K562 (cell line): ENCODE data around the gene ARFGAP3. TPM values are rescaled to one million over a fixed set of nuclear protein-coding genes. Genes with fewer than 3 reads are reported as not detected.
A peak's percentile ranks its signal among the peaks of the same experiment; 100 is the strongest.

Source experiments
- EHMT2 ChIP-seq: fragments of 450-650 bp; IDR thresholded peaks from 2 replicates; pipeline ENCODE4 v1.6.1; 2018; ENCODE audit warnings: antibody characterized with exemption
- FOXJ3 ChIP-seq: sonication (generic); formaldehyde crosslinking; IDR thresholded peaks from 2 replicates; pipeline ENCODE4 v1.4.0; 2020; ENCODE audit warnings: mild to moderate bottlenecking, missing genetic modification reagents
- NFRKB ChIP-seq: fragments of 450-650 bp; IDR thresholded peaks from 2 replicates; pipeline ENCODE4 v1.6.1; 2016; ENCODE audit warnings: low read depth
- ZNF316 ChIP-seq: fragments of 450-650 bp; IDR thresholded peaks from 2 replicates; pipeline ENCODE4 v1.6.1; 2016
- polyA plus RNA-seq, 8 experiments: library from polyadenylated mRNA; depleted of rRNA in 4 of 8; stranded (reverse) in 5 of 8; unstranded in 3 of 8; fragments of >200 nt; fragmentation: Nextera tagmentation in 2 of 8; fragmentation: Illumina TruSeq in 1 of 8; extraction: Ambion mirVana in 2 of 8; extraction: Trizol in 1 of 8; gene quantifications; 2 replicates each; pipeline versions ENCODE4 v1.2.1 to v1.2.3, GENCODE V29; 2011 to 2014; ENCODE audit warnings: inconsistent platforms in 1 of 8, missing spikeins in 1 of 8
- total RNA-seq, 7 experiments: library from RNA; depleted of rRNA in 6 of 7; stranded (reverse); fragments of >200 nt in 6 of 7; fragmentation: Illumina TruSeq in 2 of 7; extraction: Trizol in 2 of 7; gene quantifications; 2 replicates each; pipeline versions ENCODE4 v1.2.1 to v1.2.3, GENCODE V29; 2011 to 2021; ENCODE audit warnings: low replicate concordance in 1 of 7
- TF ChIP-seq, protein P1 (sequence below), 2 experiments: IDR thresholded peaks in 1 of 2; conservative IDR thresholded peaks in 1 of 2; 2 replicates each; pipeline ENCODE4 v1.6.1; 2016; ENCODE audit warnings: low read depth in 2 of 2, mild to moderate bottlenecking in 1 of 2, missing compliant biosample characterization in 1 of 2, missing genetic modification characterization in 1 of 2, moderate library complexity in 1 of 2
- TF ChIP-seq, protein P2 (sequence below): fragments of 450-650 bp; formaldehyde crosslinking; IDR thresholded peaks from 2 replicates; pipeline ENCODE4 v1.4.0; 2022; ENCODE audit warnings: missing genetic modification characterization
- TF ChIP-seq, protein P3 (sequence below), 3 experiments: IDR thresholded peaks in 2 of 3; conservative IDR thresholded peaks in 1 of 3; 2 replicates each; pipeline ENCODE4 v1.5.1; 2011 to 2012; ENCODE audit warnings: low read length in 3 of 3, mild to moderate bottlenecking in 3 of 3, control low read depth in 2 of 3, improper control_type of control experiment in 1 of 3, inconsistent platforms in 1 of 3, low read depth in 1 of 3, mixed read lengths in 1 of 3, moderate library complexity in 1 of 3; ENCODE audit not compliant: insufficient read depth in 2 of 3
- TF ChIP-seq, protein P4 (sequence below): fragments of 250-450 bp; sonication (Bioruptor Pico); IDR thresholded peaks from 2 replicates; pipeline ENCODE4 v1.4.0; 2020
- TF ChIP-seq, protein P5 (sequence below): fragments of 250-450 bp; sonication (Bioruptor Pico); IDR thresholded peaks from 2 replicates; pipeline ENCODE4 v1.6.1; 2021; ENCODE audit warnings: mild to moderate bottlenecking
- TF ChIP-seq, protein P6 (sequence below), 3 experiments: fragments of 200-800 bp in 1 of 3; fragments of 250-450 bp in 1 of 3; fragments of 450-650 bp in 1 of 3; sonication (Bioruptor Pico) in 1 of 3; sonication (Bioruptor generic) in 1 of 3; formaldehyde crosslinking in 1 of 3; IDR thresholded peaks; 2 replicates each; pipeline versions ENCODE4 v1.6.1 to v1.8.0; 2016 to 2022; ENCODE audit warnings: mild to moderate bottlenecking in 2 of 3, missing genetic modification characterization in 2 of 3, missing compliant biosample characterization in 1 of 3, moderate library complexity in 1 of 3
- TF ChIP-seq, protein P7 (sequence below): fragments of 450-650 bp; formaldehyde crosslinking; IDR thresholded peaks from 2 replicates; pipeline ENCODE4 v1.4.0; 2020; ENCODE audit warnings: mild to moderate bottlenecking, moderate library complexity
- TF ChIP-seq, protein P8 (sequence below): sonication (generic); formaldehyde crosslinking; IDR thresholded peaks from 2 replicates; pipeline ENCODE4 v1.8.1; 2022; ENCODE audit warnings: missing genetic modification reagents

The ARFGAP3 gene
- total and polyA plus RNA-seq, 9 of the 15 experiments (the other 6 are each of a cell fraction or from before 2014, with no cell fraction given), result 14.2 to 31.9 (median 22.7) TPM

DNA sequence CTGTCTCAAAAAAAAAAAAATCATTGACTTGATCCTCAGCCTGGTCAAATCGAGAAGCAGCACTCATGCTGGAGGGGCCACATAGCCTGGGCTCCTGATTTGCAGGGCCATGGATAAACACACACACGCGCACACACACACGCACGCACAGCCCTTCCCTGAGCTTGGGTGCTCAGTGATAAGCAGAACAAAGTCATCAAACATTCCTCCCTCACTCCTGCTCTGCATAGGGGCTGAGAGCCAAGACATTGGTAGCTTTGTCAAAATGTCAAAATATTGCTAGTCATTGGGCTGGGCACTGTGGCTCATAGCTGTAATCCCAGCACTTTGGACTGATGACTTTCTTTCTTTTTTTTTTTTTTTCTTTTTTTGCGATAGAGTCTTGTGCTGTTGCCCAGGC lies 102.4 kb downstream of the ARFGAP3 start (continued):
- TF ChIP-seq, protein P1, sequence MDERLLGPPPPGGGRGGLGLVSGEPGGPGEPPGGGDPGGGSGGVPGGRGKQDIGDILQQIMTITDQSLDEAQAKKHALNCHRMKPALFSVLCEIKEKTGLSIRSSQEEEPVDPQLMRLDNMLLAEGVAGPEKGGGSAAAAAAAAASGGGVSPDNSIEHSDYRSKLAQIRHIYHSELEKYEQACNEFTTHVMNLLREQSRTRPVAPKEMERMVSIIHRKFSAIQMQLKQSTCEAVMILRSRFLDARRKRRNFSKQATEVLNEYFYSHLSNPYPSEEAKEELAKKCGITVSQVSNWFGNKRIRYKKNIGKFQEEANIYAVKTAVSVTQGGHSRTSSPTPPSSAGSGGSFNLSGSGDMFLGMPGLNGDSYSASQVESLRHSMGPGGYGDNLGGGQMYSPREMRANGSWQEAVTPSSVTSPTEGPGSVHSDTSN (CRISPR knock-in tag; IDR thresholded peaks at IDR 0.05; ENCODE audit: low read depth), result no peak
- TF ChIP-seq, protein P1 (tag; conservative IDR thresholded peaks at IDR 0.05; ENCODE audit: low read depth), result peak; percentile 92
- TF ChIP-seq, protein P2, sequence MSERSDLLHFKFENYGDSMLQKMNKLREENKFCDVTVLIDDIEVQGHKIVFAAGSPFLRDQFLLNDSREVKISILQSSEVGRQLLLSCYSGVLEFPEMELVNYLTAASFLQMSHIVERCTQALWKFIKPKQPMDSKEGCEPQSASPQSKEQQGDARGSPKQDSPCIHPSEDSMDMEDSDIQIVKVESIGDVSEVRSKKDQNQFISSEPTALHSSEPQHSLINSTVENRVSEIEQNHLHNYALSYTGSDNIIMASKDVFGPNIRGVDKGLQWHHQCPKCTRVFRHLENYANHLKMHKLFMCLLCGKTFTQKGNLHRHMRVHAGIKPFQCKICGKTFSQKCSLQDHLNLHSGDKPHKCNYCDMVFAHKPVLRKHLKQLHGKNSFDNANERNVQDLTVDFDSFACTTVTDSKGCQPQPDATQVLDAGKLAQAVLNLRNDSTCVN (CRISPR knock-in tag), result no peak
- TF ChIP-seq, protein P3, sequence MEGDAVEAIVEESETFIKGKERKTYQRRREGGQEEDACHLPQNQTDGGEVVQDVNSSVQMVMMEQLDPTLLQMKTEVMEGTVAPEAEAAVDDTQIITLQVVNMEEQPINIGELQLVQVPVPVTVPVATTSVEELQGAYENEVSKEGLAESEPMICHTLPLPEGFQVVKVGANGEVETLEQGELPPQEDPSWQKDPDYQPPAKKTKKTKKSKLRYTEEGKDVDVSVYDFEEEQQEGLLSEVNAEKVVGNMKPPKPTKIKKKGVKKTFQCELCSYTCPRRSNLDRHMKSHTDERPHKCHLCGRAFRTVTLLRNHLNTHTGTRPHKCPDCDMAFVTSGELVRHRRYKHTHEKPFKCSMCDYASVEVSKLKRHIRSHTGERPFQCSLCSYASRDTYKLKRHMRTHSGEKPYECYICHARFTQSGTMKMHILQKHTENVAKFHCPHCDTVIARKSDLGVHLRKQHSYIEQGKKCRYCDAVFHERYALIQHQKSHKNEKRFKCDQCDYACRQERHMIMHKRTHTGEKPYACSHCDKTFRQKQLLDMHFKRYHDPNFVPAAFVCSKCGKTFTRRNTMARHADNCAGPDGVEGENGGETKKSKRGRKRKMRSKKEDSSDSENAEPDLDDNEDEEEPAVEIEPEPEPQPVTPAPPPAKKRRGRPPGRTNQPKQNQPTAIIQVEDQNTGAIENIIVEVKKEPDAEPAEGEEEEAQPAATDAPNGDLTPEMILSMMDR (IDR thresholded peaks at IDR 0.05 in 2 of 3, conservative IDR thresholded peaks at IDR 0.05 in 1 of 3; ENCODE audit: insufficient read depth in 2 of 3, low read depth in 1 of 3, low read length in 3 of 3), result no peak
- TF ChIP-seq FOXJ3 (CRISPR knock-in tag), result no peak
- TF ChIP-seq, protein P4, sequence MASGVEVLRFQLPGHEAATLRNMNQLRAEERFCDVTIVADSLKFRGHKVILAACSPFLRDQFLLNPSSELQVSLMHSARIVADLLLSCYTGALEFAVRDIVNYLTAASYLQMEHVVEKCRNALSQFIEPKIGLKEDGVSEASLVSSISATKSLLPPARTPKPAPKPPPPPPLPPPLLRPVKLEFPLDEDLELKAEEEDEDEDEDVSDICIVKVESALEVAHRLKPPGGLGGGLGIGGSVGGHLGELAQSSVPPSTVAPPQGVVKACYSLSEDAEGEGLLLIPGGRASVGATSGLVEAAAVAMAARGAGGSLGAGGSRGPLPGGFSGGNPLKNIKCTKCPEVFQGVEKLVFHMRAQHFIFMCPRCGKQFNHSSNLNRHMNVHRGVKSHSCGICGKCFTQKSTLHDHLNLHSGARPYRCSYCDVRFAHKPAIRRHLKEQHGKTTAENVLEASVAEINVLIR (CRISPR knock-in tag), result no peak
- TF ChIP-seq EHMT2, result no peak
- TF ChIP-seq, protein P5, sequence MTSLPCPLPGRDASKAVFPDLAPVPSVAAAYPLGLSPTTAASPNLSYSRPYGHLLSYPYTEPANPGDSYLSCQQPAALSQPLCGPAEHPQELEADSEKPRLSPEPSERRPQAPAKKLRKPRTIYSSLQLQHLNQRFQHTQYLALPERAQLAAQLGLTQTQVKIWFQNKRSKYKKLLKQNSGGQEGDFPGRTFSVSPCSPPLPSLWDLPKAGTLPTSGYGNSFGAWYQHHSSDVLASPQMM (CRISPR knock-in tag), result no peak
- TF ChIP-seq, protein P6, sequence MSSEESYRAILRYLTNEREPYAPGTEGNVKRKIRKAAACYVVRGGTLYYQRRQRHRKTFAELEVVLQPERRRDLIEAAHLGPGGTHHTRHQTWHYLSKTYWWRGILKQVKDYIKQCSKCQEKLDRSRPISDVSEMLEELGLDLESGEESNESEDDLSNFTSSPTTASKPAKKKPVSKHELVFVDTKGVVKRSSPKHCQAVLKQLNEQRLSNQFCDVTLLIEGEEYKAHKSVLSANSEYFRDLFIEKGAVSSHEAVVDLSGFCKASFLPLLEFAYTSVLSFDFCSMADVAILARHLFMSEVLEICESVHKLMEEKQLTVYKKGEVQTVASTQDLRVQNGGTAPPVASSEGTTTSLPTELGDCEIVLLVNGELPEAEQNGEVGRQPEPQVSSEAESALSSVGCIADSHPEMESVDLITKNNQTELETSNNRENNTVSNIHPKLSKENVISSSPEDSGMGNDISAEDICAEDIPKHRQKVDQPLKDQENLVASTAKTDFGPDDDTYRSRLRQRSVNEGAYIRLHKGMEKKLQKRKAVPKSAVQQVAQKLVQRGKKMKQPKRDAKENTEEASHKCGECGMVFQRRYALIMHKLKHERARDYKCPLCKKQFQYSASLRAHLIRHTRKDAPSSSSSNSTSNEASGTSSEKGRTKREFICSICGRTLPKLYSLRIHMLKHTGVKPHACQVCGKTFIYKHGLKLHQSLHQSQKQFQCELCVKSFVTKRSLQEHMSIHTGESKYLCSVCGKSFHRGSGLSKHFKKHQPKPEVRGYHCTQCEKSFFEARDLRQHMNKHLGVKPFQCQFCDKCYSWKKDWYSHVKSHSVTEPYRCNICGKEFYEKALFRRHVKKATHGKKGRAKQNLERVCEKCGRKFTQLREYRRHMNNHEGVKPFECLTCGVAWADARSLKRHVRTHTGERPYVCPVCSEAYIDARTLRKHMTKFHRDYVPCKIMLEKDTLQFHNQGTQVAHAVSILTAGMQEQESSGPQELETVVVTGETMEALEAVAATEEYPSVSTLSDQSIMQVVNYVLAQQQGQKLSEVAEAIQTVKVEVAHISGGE (CRISPR knock-in tag; IDR thresholded peaks at IDR 0.05), result 0 out of 6 replicates have a peak, but pooled peaks of 1 of the 3 experiments have one; percentile 38
- TF ChIP-seq ZNF316, result peak; percentile 78
- TF ChIP-seq, protein P7, sequence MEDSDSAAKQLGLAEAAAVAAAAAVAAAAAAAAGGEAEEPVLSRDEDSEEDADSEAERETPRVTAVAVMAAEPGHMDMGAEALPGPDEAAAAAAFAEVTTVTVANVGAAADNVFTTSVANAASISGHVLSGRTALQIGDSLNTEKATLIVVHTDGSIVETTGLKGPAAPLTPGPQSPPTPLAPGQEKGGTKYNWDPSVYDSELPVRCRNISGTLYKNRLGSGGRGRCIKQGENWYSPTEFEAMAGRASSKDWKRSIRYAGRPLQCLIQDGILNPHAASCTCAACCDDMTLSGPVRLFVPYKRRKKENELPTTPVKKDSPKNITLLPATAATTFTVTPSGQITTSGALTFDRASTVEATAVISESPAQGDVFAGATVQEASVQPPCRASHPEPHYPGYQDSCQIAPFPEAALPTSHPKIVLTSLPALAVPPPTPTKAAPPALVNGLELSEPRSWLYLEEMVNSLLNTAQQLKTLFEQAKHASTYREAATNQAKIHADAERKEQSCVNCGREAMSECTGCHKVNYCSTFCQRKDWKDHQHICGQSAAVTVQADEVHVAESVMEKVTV (CRISPR knock-in tag), result no peak
- TF ChIP-seq, protein P8, sequence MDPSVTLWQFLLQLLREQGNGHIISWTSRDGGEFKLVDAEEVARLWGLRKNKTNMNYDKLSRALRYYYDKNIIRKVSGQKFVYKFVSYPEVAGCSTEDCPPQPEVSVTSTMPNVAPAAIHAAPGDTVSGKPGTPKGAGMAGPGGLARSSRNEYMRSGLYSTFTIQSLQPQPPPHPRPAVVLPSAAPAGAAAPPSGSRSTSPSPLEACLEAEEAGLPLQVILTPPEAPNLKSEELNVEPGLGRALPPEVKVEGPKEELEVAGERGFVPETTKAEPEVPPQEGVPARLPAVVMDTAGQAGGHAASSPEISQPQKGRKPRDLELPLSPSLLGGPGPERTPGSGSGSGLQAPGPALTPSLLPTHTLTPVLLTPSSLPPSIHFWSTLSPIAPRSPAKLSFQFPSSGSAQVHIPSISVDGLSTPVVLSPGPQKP, result no peak
- no peak for TF ChIP-seq NFRKB
